ENCODE results near the gene RASL11B.

The RASL11B gene

DNA sequence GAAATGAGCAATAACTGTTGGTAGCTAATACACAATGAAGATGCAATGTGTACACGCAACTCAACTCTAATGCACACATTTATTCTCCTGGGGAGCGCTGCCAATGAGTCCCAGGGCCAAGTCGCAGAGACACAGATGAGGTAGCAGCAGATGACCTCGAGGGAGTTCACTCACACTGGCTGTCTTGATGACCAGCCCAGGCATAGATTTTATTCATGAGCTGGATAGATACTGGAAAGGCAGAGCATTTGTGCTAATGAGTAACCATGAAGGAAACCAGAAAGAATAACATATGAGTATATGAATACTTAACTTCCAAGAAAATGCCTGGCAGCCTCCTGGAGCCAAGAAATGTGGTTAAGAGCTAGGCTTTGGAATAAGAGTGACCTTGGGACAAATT is 42.3 kb downstream of the RASL11B start:
- peaks cover 82% of the 10 kb centered on the region for H3K36me3 Mint-ChIP-seq (ENCODE audit: low read depth)
- no peak overlapping the region for H3K4me3 Mint-ChIP-seq
- no peak overlapping the region for H3K27ac Mint-ChIP-seq
- H3K9me3 Mint-ChIP-seq, result peaks cover 4% of the 10 kb centered on the region
- H3K27me3 Mint-ChIP-seq, result no peaks in the 10 kb centered on the region
- no peak for DNase-seq
- H3K4me1 Mint-ChIP-seq (ENCODE audit: low read depth), result no peaks in the 10 kb centered on the region

DNA sequence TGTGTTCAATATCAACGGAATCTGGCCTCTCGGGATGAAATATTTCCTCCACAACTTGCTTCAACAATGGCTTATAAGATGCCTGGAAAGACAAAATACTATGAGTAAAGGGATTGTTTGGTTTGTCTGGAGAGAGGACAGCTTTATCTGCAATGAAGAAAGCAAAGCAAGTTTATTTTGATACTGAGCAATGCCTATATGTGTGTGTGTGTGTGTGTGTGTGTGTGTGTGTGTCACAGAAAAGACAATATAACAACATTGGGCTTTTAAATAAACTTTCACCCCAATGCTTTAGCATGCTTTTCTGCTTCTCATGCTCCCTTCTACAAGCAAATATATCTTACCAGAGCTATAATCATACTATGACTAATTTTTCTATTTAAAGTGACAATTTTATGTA is 45.4 kb downstream of the RASL11B start:
- no peaks in the 10 kb centered on the region for H3K9me3 Mint-ChIP-seq
- no peak for DNase-seq
- no peak overlapping the region for H3K4me3 Mint-ChIP-seq
- peaks cover 5% of the 10 kb centered on the region for H3K4me1 Mint-ChIP-seq (ENCODE audit: low read depth)
- no peaks in the 10 kb centered on the region for H3K27me3 Mint-ChIP-seq
- H3K36me3 Mint-ChIP-seq (ENCODE audit: low read depth), result peaks cover 66% of the 10 kb centered on the region
- no peak overlapping the region for H3K27ac Mint-ChIP-seq

DNA sequence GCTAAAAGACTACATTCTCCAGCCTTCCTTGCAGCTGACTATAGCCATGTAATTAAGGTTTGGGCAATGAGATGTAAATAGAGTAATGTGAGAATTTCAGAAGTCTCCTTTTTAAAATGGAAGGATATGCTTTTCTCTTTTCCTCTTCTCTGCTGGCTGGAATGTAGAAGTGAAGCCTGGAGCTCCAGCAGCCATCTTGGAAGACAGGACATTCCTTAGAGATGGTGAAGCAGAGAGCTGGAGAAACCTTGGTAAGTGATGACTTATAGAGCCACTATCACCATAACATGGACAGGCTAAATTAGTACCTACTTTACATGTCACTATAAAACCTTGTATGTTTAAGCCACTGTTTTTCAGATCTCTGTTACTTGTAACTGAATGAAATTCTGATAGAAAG is 48.0 kb downstream of the RASL11B start:
- no peaks in the 10 kb centered on the region for H3K9me3 Mint-ChIP-seq

DNA sequence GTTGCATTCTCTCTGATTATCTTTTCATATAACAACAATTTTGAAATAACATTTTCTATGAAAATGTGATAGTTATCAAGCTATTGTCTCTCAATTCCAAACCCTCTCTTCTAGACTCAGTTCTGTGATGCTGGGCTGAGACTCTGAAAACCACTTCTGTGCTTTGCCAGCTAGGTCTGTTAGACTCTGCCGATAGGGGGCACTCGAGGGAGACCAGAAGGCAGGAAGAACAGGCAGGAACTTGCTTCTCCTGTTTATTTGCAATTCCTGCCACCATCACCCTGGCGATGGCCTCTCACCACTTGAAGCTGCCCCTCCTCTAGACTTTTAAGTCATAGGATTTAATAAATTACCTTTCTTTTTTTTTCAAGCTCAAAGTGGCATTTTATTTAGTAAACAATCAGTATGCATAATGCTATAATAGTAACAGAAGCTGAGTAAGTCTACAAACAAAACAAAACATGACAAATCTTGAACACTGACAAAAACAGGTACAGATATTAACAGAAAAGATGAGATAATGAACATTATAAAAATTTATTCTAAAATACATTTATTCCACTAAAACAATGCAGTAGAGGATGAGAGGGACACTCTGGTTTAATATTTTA is 49.7 kb downstream of the RASL11B start:
- H3K36me3 Mint-ChIP-seq (ENCODE audit: low read depth), result peaks cover 24% of the 10 kb centered on the region
- H3K4me3 Mint-ChIP-seq, result no peak overlapping the region
- no peaks in the 10 kb centered on the region for H3K27me3 Mint-ChIP-seq
- H3K4me1 Mint-ChIP-seq (ENCODE audit: low read depth), result peaks cover 6% of the 10 kb centered on the region
- DNase-seq, result peak; percentile 64
- no peaks in the 10 kb centered on the region for H3K9me3 Mint-ChIP-seq
- H3K27ac Mint-ChIP-seq, result no peak overlapping the region

More for the DNA sequence above, 48.0 kb downstream of the RASL11B start:
- Mint-ChIP-seq H3K4me1 (ENCODE audit: low read depth) (peaks cover 6% of the 10 kb centered on the region), H3K27me3 (no peaks in the 10 kb centered on the region), H3K27ac (no peak overlapping the region), H3K4me3 (no peak overlapping the region), H3K36me3 (ENCODE audit: low read depth) (peaks cover 41% of the 10 kb centered on the region)
- no peak for DNase-seq

DNA sequence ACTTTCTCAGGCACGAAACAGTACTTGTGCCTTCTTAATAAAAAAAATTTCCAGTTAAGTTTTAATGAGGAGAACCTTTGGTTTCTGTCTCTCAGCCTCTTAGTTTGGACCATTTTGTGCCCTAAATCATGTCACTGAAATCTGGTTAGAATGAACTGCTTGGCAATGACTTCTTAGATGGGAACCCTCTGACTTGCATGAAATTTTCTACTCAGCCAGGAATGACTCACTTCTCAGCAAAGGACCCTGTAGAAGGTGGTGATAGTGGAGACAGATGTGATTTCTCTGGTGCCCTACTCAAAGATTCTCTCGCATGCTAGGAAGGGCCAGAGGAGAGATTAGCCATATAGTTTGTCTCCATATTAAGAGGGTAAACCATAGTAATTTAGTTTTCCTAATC is 50.5 kb downstream of the RASL11B start:
- H3K27me3 Mint-ChIP-seq, result no peaks in the 10 kb centered on the region
- H3K9me3 Mint-ChIP-seq, result no peaks in the 10 kb centered on the region
- H3K36me3 Mint-ChIP-seq (ENCODE audit: low read depth), result peaks cover 17% of the 10 kb centered on the region
- peaks cover 6% of the 10 kb centered on the region for H3K4me1 Mint-ChIP-seq (ENCODE audit: low read depth)
- H3K4me3 Mint-ChIP-seq, result no peak overlapping the region
- H3K27ac Mint-ChIP-seq, result no peak overlapping the region
- DNase-seq, result no peak

DNA sequence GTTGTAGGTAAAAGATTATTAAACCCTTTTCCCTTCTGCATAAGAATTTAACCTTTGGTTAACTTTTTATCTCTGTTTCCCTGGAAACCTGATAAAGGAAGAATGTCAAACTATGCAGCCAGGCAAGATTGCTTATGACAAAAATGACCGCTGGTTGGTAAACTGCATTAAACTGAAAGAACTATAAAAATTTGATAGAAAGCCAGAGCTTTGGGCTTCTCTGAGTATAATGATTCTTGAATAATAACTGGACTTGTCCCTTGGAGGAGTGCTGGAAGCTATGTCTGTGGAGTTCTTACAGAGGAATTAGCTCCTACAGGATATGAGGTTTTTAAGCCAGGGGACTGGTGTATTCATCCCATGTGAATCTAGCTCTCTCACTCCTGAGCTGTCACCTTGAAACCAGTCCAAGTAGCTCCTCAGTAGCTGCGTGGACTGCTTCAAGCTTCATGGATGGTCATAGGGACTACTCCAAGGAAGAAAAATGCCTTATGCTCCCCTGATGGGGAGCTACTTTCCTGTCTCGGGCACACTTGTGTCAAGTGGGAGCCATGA is 52.0 kb downstream of the RASL11B start:
- no peak overlapping the region for H3K27ac Mint-ChIP-seq
- DNase-seq, result no peak

DNA sequence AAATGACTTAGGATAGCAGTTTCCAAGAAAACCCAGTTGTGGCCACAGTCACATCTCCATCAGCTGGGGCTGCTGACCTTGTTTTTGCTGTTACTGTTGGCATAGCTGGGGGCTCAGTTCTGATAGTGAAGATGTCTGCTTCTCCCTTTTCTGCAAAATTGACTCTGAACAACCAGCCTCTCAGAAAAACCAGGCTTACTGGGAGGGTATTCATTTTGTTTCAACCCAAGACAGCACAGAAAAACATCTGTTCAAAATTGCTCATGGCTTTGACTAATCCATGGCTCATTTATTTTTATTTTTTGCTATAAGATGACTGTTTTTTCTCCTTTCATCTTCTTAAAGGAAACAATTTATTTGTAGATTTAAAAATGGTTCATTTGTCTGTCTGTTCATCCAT is 53.1 kb downstream of the RASL11B start:
- Mint-ChIP-seq H3K4me3 (no peak overlapping the region), H3K4me1 (ENCODE audit: low read depth) (peaks cover 6% of the 10 kb centered on the region), H3K27me3 (no peaks in the 10 kb centered on the region), H3K27ac (no peak overlapping the region), H3K9me3 (no peaks in the 10 kb centered on the region), H3K36me3 (ENCODE audit: low read depth) (peaks cover 23% of the 10 kb centered on the region)
- DNase-seq, result no peak

More for the DNA sequence above, 52.0 kb downstream of the RASL11B start:
- Mint-ChIP-seq H3K4me3 (no peak overlapping the region), H3K9me3 (no peaks in the 10 kb centered on the region), H3K4me1 (ENCODE audit: low read depth) (peaks cover 6% of the 10 kb centered on the region), H3K27me3 (no peaks in the 10 kb centered on the region), H3K36me3 (ENCODE audit: low read depth) (peaks cover 19% of the 10 kb centered on the region)

DNA sequence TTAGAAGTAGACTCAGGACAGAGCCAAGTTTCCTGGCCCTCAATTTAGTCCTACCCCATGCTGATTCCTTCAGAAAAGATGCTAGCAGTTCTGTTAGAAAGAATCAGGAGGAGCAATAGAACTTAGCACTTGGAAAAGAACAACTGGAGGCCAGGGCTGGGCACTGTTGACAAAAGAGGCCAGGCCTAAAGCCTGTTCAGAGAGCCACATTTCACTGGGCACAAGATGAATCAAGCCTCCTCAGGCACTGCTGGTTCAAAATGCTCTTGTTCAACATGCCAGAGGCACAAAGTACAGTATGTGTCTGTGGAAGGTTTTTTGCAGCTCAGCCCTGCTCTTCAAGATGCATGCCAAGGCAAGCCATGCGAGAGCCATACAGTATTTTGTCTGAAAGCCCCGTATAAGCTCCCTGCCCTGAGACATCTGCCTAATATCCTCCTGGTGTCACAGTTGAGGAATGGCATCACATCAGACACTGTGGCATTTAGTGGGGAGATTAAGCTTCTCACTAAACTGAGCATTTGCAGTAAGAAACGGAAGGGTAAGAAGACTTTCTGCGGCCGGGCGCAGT is 53.7 kb downstream of the RASL11B start:
- H3K27ac Mint-ChIP-seq, result no peak overlapping the region
- no peaks in the 10 kb centered on the region for H3K27me3 Mint-ChIP-seq
- H3K9me3 Mint-ChIP-seq, result no peaks in the 10 kb centered on the region
- H3K36me3 Mint-ChIP-seq (ENCODE audit: low read depth), result peaks cover 25% of the 10 kb centered on the region
- DNase-seq, result no peak
- H3K4me1 Mint-ChIP-seq (ENCODE audit: low read depth), result peaks cover 6% of the 10 kb centered on the region
- no peak overlapping the region for H3K4me3 Mint-ChIP-seq

Measured in activated T-cell treated with anti-CD3 and anti-CD28 coated beads, Interleukin-2, amount 50 U/mL, for 24 hours (primary cell).